Right cardiac atrium (tissue), 5 donors: ENCODE measurements around the gene ANKRD29. TPM values are rescaled to one million over a fixed set of nuclear protein-coding genes. Genes with fewer than 3 reads are reported as not detected.
"Not testable (repeated sequence)": the region's sequence is repeated elsewhere in the genome, so short reads cannot be mapped to it uniquely, and the experiment has no call there.

Experiments used
- ATAC-seq, 2 donors: fragments of 200-7000 bp; cut with Tn5 transposase; one replicate each; pipeline versions ENCODE4 v1.8.0 to v1.9.1; 2020; ENCODE audit warnings: moderate library complexity in 2 of 2, mild to moderate bottlenecking in 1 of 2
- DNase-seq, 3 donors: peaks; one replicate each; pipeline ENCODE4 v3.0.0-alpha.2; 2020
- H3K27ac ChIP-seq: one replicate; pipeline ENCODE4 v1.5.1; 2013; ENCODE audit warnings: mild to moderate bottlenecking, low read length, control low read depth, moderate library complexity
- H3K27me3 ChIP-seq: one replicate; pipeline ENCODE4 v1.6.1; 2013; ENCODE audit not compliant: control insufficient read depth, insufficient read depth
- H3K4me1 ChIP-seq: one replicate; pipeline ENCODE4 v1.6.1; 2013; ENCODE audit warnings: low read length; ENCODE audit not compliant: control insufficient read depth, insufficient read depth
- H3K4me3 ChIP-seq: one replicate; pipeline ENCODE4 v1.5.1; 2013; ENCODE audit warnings: low read length, control low read depth
- H3K9me3 ChIP-seq: one replicate; pipeline ENCODE4 v1.6.1; 2013; ENCODE audit warnings: low read length; ENCODE audit not compliant: control insufficient read depth
- WGBS: extraction: QIAGEN DNeasy Blood & Tissue Kit; methylation state at CpG from one replicate; pipeline ENCODE4 v1.1.7; 2013; 5-methylcytosine and 5-hydroxymethylcytosine counted together
- intact Hi-C, 4 donors: fragments of 100-400 bp; cut with DNase I; formaldehyde crosslinking; loops; one replicate each; pipeline versions ENCODE4 v1.11.0 to v1.14.0; 2022 to 2023
- polyA plus RNA-seq: library from polyadenylated mRNA; stranded (reverse); fragments of 200-250 nt; gene quantifications from one replicate; pipeline ENCODE4 v1.2.3, GENCODE V29; 2013
- total RNA-seq, 4 donors: library from RNA; stranded (reverse); fragmentation: NEBNext Ultra II Directional; extraction: Animal tissue kit (Norgen Biotek cat#: 25700); gene quantifications; one replicate each; pipeline ENCODE4 v1.2.1, GENCODE V29; 2021
- donor health status: healthy with polysubstance abuse.
- donor health status: DM: no; HTN: yes; CAD: no.
- donor health status: DM: no; HTN: no; CAD: no.
- donor health status: DM: no; HTN: yes; CAD: no; lungs with severe emphysema.
- donor health status: DM: yes; HTN: yes; CAD: no.

ANKRD29 gene
- total and polyA plus RNA-seq, 5 donors: 3.1 to 3.9 (median 3.4) TPM

DNA sequence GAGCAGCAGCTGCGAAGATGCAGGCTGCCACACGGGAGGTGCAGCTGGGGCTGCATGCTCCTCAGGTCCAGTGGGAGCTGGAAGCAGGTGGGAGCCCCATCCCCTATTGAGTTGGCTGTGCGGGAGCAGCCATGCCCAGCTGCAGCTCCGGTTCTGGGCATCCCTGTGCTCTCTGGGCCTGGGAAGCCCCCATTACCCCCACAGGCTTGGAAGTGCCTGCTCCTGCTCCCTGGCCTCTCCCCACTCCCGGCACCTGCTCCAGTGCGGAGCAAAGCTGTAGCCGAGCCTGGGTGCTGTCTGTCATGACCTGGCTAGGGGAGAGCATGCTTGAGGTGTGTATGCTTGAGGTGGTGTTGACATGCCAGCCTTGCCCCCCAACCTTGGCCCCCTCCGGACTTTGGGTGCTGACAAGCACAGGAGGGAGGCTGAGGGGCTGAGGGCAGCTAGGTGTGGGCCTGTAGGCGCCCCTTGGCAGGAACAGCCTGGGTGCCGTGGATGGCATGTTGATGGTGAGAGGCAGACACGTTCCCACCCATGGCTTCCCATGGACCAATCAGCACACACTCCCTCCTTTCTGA is 21.5 kb downstream of the ANKRD29 start:
- Histone ChIP-seq H3K27me3 (no peaks in the 10 kb centered on the region), H3K4me1 (no peaks in the 10 kb centered on the region), H3K4me3 (no peak overlapping the region), H3K27ac (no peak overlapping the region), H3K9me3 (no peaks in the 10 kb centered on the region)
- no peak for ATAC-seq
- intact Hi-C loops: no loop called here
- DNase-seq: no peak
- 86% methylated on average over 11 of the region's 11 CpGs for WGBS

DNA sequence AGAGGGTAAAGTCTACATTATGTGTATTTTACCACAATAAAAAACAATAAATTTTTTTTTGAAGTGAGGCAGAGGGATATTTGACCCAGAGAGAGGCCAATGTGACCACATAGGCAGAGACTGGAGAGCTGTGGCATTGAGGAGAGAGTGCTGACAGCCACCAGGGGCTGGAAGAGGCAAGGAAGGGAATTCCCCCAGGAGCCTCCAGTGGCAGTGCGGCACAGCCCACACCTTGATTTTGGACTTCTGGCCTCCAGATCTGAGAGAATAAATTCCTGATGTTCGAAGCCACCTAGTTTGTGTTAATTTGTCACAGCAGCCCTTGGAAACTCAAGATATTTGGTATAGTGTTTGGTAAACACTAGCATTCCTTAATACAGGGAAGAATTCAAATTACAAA is 22.7 kb downstream of the ANKRD29 start:
- H3K9me3 ChIP-seq: no peaks in the 10 kb centered on the region
- DNase-seq: no peak
- H3K27me3 ChIP-seq: no peaks in the 10 kb centered on the region
- intact Hi-C loops: no loop called here
- H3K4me1 ChIP-seq: no peaks in the 10 kb centered on the region
- ATAC-seq: no peak
- H3K27ac ChIP-seq: no peak overlapping the region
- no peak overlapping the region for H3K4me3 ChIP-seq
- WGBS: 75% methylated on average over 2 of the region's 2 CpGs

DNA sequence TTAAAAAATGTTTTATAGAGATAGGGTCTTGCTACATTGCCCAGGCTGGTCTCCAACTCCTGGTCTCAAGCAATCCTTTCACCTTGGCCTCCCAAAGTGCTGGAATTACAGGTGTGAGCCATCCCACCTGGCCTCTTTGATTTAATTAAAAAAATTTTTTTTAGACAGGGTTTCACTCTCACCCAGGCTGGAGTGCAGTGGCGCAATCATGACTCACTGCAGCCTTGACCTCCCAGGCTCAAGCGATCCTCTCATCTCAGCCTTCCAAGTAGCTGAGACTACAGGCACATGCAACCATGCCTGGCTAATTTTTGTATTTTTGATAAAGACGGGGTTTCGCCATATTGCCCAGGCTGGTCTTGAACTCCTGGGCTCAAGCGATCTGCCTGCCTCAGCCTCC is 26.3 kb downstream of the ANKRD29 start:
- not testable (repeated sequence) for H3K9me3 ChIP-seq, DNase-seq, H3K4me3 ChIP-seq, H3K4me1 ChIP-seq, H3K27me3 ChIP-seq, H3K27ac ChIP-seq, ATAC-seq
- intact Hi-C loops: loop anchor here in 1 of 4 donors (10.0 kb wide), 1 partner anchor 58 kb away; no protein-coding TSS in a partner anchor
- WGBS: 95% methylated on average over 5 of the region's 5 CpGs

DNA sequence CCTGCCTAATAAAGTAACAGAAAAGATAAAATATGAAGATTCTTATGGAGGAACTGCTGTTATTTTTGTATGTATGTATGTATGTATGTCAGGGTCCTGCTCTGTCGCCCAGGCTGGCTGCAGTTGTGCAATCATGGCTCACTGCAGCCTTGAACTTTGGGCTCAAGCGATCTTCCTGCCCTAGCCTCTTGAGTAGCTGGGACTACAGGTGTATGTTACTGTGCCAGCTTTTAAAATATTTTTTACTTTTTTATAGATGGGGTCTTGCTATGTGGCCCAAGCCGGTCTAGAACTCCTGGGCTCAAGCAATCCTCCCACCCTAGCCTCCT is 26.7 kb downstream of the ANKRD29 start:
- whole genome bisulfite sequencing: 93% methylated on average over 3 of the region's 3 CpGs
- ATAC-seq: no peak
- Histone ChIP-seq H3K4me3 (no peak overlapping the region), H3K27me3 (no peaks in the 10 kb centered on the region), H3K27ac (no peak overlapping the region), H3K4me1 (peaks cover 2% of the 10 kb centered on the region), H3K9me3 (no peaks in the 10 kb centered on the region)
- intact Hi-C loops: loop anchor here in 1 of 4 donors (10.0 kb wide), 1 partner anchor 59 kb away; no protein-coding TSS in a partner anchor
- no peak for DNase-seq

DNA sequence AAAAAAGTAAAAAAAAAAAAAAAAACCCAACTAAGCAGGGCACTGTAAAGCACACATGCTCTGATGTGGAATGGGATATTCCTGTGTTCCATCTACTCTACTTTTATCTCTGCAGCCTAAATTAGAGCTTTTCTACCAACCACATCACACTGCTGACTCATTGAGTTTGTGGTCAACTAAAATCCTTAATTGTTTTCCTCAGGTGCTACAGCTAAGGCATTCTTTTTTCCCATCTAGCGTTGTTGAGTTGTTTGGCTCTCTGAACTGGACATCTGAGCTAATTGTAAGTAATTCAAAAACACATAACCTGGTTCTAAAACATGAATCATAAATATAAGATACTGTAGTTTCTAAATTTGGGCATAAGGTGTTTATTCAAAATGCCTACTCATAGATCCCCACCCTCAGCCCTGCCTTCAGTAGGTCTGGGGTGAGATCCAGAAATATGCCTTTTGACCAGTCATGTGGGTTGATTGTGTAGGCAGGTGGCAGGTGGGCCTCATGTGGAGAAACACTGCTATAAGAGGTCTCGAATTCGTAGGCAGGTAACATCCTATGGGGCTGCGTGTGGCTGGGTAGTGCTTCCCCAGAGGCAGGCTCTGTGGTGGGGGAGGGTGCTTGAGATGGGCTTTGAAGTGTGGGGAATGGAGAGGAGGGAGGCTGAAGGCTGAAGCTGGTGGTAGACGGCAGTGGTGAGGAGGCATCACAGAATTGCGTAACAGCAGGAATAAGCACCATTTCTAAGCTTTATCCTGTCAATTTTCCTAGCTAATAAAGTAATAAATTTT is 27.2 kb downstream of the ANKRD29 start:
- ATAC-seq (no peak), DNase-seq (no peak)
- Histone ChIP-seq H3K27me3 (no peaks in the 10 kb centered on the region), H3K9me3 (no peaks in the 10 kb centered on the region), H3K4me3 (no peak overlapping the region), H3K27ac (no peak overlapping the region), H3K4me1 (peaks cover 2% of the 10 kb centered on the region)
- intact Hi-C loops: loop anchor here in 1 of 4 donors (10.0 kb wide), 1 partner anchor 59 kb away; no protein-coding TSS in a partner anchor
- WGBS: 86% methylated on average over 6 of the region's 6 CpGs

DNA sequence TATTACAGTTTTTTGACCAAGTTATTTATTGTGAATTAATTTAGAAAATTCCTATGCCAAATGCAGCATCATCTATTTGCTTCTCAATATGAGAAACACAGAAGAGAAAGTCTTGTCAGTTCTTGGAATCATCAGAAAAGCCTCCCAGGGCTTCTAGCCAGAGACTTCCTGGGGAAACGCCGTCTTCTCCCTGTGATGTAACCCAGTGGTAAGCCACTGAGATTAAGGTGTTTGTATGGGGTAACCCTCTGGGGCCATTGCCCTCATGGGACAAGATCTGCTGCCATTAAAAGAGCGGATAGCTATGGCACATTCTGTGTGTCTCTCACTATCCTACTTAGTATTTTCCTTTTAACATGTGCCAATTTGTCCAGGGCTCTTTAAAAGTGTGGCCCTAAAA is 28.0 kb downstream of the ANKRD29 start:
- 58% methylated on average over 3 of the region's 3 CpGs for WGBS

DNA sequence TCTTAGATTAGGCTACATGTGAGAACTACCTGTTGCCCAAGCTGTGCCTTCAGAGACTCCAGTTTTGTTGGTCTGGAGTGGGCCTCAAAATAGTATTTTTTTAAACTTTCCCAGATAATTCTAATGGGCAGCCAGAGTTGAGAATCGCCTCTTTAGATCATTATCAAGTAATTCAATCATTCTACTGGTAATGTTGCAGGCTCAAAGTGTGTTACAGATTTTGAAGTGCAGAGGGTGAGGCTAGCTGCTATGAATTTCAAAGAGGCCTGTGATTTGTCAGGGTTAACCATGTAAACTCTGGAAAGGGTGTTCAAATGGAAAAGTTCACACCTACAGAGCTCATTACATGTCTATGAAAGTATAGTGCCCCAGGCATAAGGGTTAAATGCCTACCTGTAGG is 30.1 kb downstream of the ANKRD29 start:
- Histone ChIP-seq H3K4me1 (peaks cover 2% of the 10 kb centered on the region), H3K4me3 (no peak overlapping the region), H3K27ac (no peak overlapping the region), H3K27me3 (no peaks in the 10 kb centered on the region), H3K9me3 (no peaks in the 10 kb centered on the region)
- no peak for DNase-seq
- ATAC-seq: no peak
- 88% methylated on average over 1 of the region's 1 CpG for WGBS
- intact Hi-C loops: loop anchor here in 1 of 4 donors (10.0 kb wide), 1 partner anchor 62 kb away; no protein-coding TSS in a partner anchor

More for the DNA sequence above, 28.0 kb downstream of the ANKRD29 start:
- Histone ChIP-seq H3K4me1 (peaks cover 2% of the 10 kb centered on the region), H3K4me3 (no peak overlapping the region), H3K27ac (no peak overlapping the region), H3K9me3 (no peaks in the 10 kb centered on the region), H3K27me3 (no peaks in the 10 kb centered on the region)
- DNase-seq (no peak), ATAC-seq (no peak)
- intact Hi-C loops: loop anchor here in 1 of 4 donors (10.0 kb wide), 1 partner anchor 60 kb away; no protein-coding TSS in a partner anchor

DNA sequence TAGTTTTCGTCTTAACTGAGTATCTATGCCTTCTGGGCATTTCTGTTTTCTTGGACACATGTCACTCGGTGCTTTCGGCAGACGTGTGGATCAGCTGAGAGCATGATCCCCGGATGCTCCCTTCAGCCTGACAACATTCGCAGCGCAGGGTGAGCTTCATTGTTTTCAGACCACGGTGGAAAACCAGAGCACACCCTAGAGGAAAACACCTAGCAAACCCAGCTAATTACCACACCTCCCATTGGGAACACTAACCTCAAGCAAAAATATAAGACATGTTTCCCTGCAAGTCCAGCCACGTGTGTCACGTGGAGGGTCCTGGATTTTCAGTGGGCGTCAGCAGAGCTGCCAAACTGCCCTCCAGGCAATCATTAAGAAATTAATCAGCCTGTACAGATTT is 31.0 kb downstream of the ANKRD29 start:
- H3K27me3 ChIP-seq: no peaks in the 10 kb centered on the region
- DNase-seq (no peak), ATAC-seq (no peak)
- 48% methylated on average over 11 of the region's 11 CpGs for WGBS
- intact Hi-C loops: loop anchor here in 1 of 4 donors (10.0 kb wide), 1 partner anchor 63 kb away; no protein-coding TSS in a partner anchor
- no peak overlapping the region for H3K27ac ChIP-seq
- no peaks in the 10 kb centered on the region for H3K9me3 ChIP-seq
- no peak overlapping the region for H3K4me3 ChIP-seq
- peaks cover 2% of the 10 kb centered on the region for H3K4me1 ChIP-seq

DNA sequence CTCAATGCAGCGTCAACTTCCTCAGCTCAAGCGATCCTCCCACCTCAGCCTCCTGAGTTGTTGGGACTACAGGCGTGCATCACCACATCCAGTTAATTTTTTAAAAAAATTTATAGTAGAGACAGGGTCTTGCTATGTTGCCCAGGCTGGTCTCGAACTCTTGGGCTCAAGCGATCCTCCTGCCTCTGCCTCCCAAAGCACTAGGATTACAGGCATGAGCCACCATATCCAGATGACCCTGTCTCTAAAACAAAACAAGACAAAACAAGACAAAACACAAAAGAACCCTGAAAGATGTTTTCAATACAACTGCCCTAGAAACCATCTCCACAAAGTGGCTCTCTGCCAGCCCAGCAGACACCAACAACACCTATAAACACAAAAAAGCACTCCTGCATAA is 31.4 kb downstream of the ANKRD29 start:
- DNase-seq (no peak), ATAC-seq (no peak)
- 96% methylated on average over 5 of the region's 5 CpGs for WGBS
- intact Hi-C loops: loop anchor here in 1 of 4 donors (10.0 kb wide), 1 partner anchor 63 kb away; no protein-coding TSS in a partner anchor
- no peak overlapping the region for H3K27ac ChIP-seq
- H3K4me1 ChIP-seq: peaks cover 2% of the 10 kb centered on the region
- no peaks in the 10 kb centered on the region for H3K27me3 ChIP-seq
- no peaks in the 10 kb centered on the region for H3K9me3 ChIP-seq
- no peak overlapping the region for H3K4me3 ChIP-seq

DNA sequence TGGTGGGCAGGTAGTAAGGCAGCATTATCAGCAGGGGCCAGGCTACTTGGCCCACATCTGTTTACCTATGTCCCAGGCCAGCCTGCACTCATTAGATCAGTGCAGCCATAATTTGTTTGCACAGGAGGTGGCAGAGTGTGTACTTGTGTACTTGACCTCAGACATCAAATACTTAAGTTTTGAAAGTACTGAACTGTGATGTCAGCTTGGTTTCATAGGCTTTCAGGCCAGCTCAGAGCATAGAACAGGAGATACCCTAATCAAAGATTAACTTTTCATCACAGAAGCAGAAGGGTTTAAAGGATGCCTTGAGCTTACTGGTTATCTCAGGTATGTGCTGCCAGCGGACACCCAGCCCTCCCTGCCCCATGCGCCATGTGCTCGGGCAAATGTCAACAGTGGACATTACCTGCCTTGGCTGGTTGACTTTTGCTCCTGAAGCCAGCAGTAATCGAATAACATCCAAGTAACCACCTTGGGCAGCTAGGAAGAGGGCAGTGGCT is 33.2 kb downstream of the ANKRD29 start:
- Histone ChIP-seq H3K4me3 (no peak overlapping the region), H3K9me3 (no peaks in the 10 kb centered on the region), H3K4me1 (peaks cover 2% of the 10 kb centered on the region), H3K27me3 (no peaks in the 10 kb centered on the region), H3K27ac (no peak overlapping the region)
- intact Hi-C loops: loop anchor here in 1 of 4 donors (10.0 kb wide), 1 partner anchor 285 kb away; no protein-coding TSS in a partner anchor
- WGBS: 95% methylated on average over 4 of the region's 4 CpGs
- ATAC-seq (no peak), DNase-seq (no peak)

DNA sequence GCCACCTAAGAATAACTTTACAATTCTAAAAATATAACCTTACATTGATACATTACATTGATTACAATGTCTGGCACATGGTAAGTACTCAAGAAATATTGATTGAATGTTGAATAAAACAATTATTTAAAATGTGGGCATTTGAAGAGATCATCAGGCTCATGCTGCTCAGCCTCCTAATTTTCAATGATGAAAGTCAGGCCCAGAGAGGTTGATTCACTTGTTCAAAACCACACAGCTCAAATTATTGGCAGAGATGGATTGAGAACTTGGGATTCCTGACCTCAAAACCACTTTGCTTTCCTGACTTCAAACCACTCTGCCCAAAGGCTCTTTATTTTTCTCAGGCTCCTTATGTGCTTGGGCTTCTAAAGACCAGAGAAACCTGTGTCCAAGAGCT is 34.7 kb downstream of the ANKRD29 start:
- Histone ChIP-seq H3K27ac (no peak overlapping the region), H3K9me3 (no peaks in the 10 kb centered on the region), H3K4me3 (no peak overlapping the region), H3K27me3 (no peaks in the 10 kb centered on the region), H3K4me1 (peaks cover 2% of the 10 kb centered on the region)
- no peak for ATAC-seq
- intact Hi-C loops: loop anchor here in 1 of 4 donors (10.0 kb wide), 1 partner anchor 287 kb away; no protein-coding TSS in a partner anchor
- DNase-seq: no peak
